Activated CD8-positive, alpha-beta memory T cell treated with anti-CD3 and anti-CD28 coated beads, Interleukin-2, amount 50 U/mL, for 1 hour (primary cell): ENCODE results near the gene TPH2.
A peak's percentile ranks its signal among the peaks of the same experiment; 100 is the strongest.

ENCODE experiments used
- DNase-seq: peaks from one replicate; pipeline ENCODE4 v3.0.0-alpha.2; 2020; ENCODE audit errors: extremely low read depth

TPH2 gene

GRCh38 chr12:71958993-71959578 is 20.4 kb downstream of the TPH2 start:
- DNase-seq = no peak

GRCh38 chr12:71967211-71967610 is 28.6 kb downstream of the TPH2 start:
- DNase-seq = no peak

GRCh38 chr12:71969330-71969729 is 30.7 kb downstream of the TPH2 start:
- DNase-seq = no peak

GRCh38 chr12:71970031-71970430 is 31.4 kb downstream of the TPH2 start:
- no peak for DNase-seq

- no peak for DNase-seq
These were observed 33.9 kb downstream of the TPH2 start for GRCh38 chr12:71972441-71973074.

- DNase-seq = no peak
These were observed 35.0 kb downstream of the TPH2 start for GRCh38 chr12:71973687-71974086.

- no peak for DNase-seq
These were observed 41.9 kb downstream of the TPH2 start for GRCh38 chr12:71980538-71980937.

- no peak for DNase-seq
These were observed 42.5 kb downstream of the TPH2 start for GRCh38 chr12:71981149-71981548.

GRCh38 chr12:71994715-71995114 is 56.1 kb downstream of the TPH2 start:
- DNase-seq = no peak

- DNase-seq = no peak
These were observed 61.1 kb downstream of the TPH2 start for GRCh38 chr12:71999795-72000194.

- no peak for DNase-seq
These were observed 62.5 kb downstream of the TPH2 start for GRCh38 chr12:72000969-72001648.

- DNase-seq = no peak
These were observed 68.1 kb downstream of the TPH2 start for GRCh38 chr12:72006766-72007165.

- no peak for DNase-seq
These were observed 71.7 kb downstream of the TPH2 start for GRCh38 chr12:72010356-72010755.

- no peak for DNase-seq
These were observed 72.7 kb downstream of the TPH2 start for GRCh38 chr12:72011374-72011773.

- DNase-seq = no peak
These were observed 74.2 kb downstream of the TPH2 start for GRCh38 chr12:72012874-72013273.

- DNase-seq = no peak
These were observed 77.2 kb downstream of the TPH2 start for GRCh38 chr12:72015895-72016294.

- peak; percentile 5 for DNase-seq
These were observed 78.5 kb downstream of the TPH2 start for GRCh38 chr12:72017054-72017651.

- no peak for DNase-seq
These were observed 79.4 kb downstream of the TPH2 start for GRCh38 chr12:72018036-72018435.

GRCh38 chr12:72024613-72025012 is 86.0 kb downstream of the TPH2 start:
- DNase-seq = no peak

GRCh38 chr12:72025524-72025923 is 86.9 kb downstream of the TPH2 start:
- no peak for DNase-seq

- DNase-seq = no peak
These were observed 90.3 kb downstream of the TPH2 start for GRCh38 chr12:72028966-72029365.

GRCh38 chr12:72030277-72030676 is 91.6 kb downstream of the TPH2 start:
- no peak for DNase-seq

- DNase-seq = no peak
These were observed 92.4 kb downstream of the TPH2 start for GRCh38 chr12:72031066-72031465.
